Adipose tissue (tissue), 3 donors: Measurements from ENCODE around the gene LTA. TPM values are rescaled to one million over a fixed set of nuclear protein-coding genes. Genes with fewer than 3 reads are reported as not detected.
A peak's percentile ranks its signal among the peaks of the same experiment; 100 is the strongest.

ENCODE experiments used
- H3K27ac ChIP-seq: one replicate; pipeline ENCODE4 v1.5.1; 2013; ENCODE audit warnings: low read depth, low read length
- WGBS, 3 donors: extraction: QIAGEN DNeasy Blood & Tissue Kit; methylation state at CpG; one replicate each; pipeline ENCODE4 v1.1.7; 2013; 5-methylcytosine and 5-hydroxymethylcytosine counted together
- polyA plus RNA-seq, 3 donors: library from polyadenylated mRNA; stranded (reverse); fragments of 200-250 nt; gene quantifications; one replicate each; pipeline ENCODE4 v1.2.3, GENCODE V29; 2013
- donor health status: healthy with polysubstance abuse.
- donor health status: Bipolar disorder and iron deficiency.
- donor health status: healthy.

Gene LTA
- polyA plus RNA-seq, 3 donors, result 0.08 to 0.21 TPM; not detected in 1

DNA sequence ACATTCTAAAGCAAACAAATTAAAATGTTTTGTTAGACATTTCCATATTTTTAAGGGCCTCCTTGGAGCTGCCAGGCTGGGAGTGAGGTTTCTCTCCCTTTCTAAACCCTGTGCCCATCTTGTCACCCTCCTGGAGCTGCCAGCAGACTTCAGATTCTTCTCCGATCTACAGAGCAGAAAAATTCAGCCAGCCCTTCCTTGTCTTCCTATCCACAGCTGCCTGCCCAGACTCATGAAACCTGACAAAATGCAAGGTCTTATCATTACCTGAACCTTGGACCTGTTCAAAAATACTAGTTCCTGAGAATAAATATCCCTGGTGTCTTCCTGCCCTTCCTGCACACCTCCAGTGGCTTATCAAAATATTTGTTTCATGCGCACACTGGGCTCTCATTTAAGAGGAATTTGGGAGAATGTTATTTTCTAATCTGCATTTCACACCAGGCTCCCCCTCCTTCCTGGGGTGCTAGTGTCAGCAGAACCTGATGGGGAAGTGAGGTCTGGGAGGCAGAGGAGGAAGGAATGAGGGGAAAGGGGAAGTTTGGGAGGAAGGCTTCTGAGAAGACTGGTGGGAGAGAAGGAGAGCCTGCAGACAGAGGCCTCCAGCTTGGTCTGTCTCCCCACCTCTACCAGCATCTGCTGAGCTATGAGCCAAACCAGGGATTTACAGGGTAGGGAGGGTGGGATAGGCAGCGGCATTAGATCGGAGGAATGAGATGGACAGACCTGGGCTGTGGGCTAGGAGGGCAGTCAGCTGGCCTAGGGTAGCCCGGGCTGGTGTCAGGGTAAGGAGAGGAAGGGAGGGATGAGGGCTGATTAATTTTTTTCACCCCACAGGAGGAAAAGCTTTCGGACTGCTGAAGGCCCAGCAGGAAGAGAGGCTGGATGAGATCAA lies 42.8 kb downstream of the LTA start, which contains the start of gene AIF1:
Gene AIF1, plus strand, starts transcription at position 551 of the 895 bp plus-strand sequence. Its CDS starts 96 bp downstream, at position 647.
- 37 to 74% (median 47%) methylated on average over 6 of the region's 6 CpGs for WGBS, 3 donors
- no peak within 1 kb of the TSS for H3K27ac ChIP-seq

DNA sequence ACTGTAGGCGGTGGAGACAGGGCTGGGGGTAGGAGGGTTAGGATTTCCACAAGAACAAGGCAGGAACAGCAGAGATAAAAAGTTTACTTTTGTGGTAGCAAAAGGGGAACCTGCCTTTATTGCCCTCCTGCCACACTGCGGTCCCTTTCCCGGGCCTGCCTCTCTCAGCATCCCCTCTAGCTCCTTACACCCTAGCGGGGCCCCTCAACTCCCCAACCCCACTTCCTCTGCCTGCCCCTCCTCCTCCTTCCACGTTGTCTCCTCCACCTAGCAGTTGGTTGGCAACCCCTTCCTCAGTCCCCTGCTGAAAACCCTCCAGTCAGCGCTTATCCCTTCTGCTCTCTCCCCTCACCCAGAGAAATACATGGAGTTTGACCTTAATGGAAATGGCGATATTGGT lies 43.7 kb downstream of the LTA start:
- WGBS, 3 donors, result 36 to 64% (median 45%) methylated on average over 7 of the region's 7 CpGs
- H3K27ac ChIP-seq, result no peak overlapping the region

DNA sequence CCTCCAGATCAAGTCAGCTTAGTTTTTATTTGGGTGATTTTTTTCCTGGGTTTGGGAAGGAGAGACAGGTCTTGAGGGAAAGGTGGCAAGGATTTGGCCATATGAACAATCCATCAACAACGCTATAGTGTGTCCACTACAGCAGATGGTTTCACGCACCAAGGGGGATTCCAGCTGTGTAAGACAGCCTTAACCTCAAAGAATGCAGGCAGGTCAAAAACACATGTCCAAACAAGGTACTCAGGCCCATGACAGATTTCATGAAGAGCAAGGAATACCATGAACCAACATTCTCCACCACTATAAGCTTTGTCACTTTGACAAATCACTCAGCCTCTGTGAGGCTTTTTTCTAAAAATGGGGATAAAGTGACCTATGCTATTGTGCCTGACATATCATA lies 44.9 kb downstream of the LTA start:
- no peak overlapping the region for H3K27ac ChIP-seq
- WGBS, 3 donors, result 77 to 86% (median 80%) methylated on average over 2 of the region's 2 CpGs

DNA sequence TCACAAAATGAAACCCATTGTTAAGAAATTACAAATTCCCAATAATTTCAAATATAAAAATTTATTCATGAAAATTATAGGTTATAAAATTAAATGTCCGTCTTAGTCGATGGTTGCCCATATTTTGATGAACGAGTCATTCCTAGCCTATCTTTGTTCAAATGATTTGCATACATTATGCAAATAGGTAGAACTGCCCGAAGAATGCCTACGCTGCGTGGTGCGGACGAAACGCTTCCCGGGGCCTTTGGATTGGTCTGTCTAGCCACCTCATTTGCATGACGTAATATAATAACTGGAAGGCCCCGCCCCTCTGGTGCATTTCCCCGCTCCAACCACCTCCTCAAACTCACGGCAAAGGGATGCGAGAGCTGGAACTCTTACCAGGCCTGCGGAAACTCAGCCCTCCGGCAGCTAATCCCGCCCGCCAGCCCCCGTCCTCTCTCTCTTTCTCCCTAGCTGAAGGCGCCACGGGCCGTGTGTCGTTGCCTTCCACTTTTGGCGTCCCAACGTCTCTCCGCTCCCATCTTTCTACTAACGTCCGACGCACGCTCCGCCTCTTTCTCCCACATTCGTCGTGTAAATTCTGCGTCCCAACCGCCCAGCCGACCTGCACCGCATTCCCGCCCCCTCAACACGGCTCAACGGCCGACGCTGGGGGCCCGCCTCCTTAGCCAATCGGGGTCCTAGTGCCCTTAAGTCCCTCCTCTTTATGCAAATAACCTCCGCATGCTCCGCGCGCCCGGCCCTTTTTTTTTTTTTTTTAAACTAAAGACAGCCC lies 47.9 kb downstream of the LTA start:
- H3K27ac ChIP-seq, result peak overlapping the region; percentile 75
- WGBS, 3 donors, result 0 to 1% (median 0%) methylated on average over 50 of the region's 50 CpGs

DNA sequence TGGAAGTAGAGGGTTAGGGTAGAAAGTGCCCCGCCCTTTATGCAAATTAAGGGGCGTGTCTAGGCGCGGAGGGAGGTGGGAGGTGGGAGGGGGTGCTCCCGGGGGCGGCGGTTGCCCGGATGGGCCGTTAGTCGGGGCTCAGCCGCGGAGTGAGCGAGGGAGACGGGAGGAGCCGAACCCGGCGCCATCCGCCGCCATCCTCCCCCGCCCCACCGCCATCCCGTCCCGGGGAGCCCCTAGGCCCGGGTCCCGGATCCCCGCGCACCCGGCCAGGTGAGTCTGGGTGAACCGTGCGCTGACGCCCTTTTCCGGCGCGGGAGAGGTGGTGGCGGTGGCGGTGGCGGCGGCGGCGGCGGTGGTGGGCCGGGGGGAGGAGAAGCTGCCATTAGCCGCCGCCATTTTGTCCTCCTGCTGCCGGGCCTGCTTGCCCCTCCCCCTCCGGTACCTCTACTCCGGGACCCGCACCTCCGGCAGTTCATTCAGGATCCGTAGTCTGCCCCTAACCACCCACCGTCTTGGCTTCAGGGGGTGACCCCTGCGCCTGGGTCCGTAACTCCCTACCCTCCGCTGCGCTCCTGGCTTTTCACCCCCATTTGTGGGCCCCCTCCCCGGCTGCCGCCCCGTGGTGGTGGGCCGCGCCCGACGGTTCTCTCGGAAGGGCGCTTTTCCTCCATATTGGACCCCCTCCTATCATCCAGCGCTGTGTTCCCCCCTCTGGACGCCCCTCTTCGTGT lies 48.7 kb downstream of the LTA start, which contains the start of gene PRRC2A:
Gene PRRC2A, plus strand, starts transcription at position 130 of the 734 bp plus-strand sequence. CDS start 2,075 bp downstream, outside the sequence.
- H3K27ac ChIP-seq, result peak within 1 kb of the TSS; percentile 86
- WGBS, 3 donors, result 0 to 1% (median 1%) methylated on average over 43 to 60 of the region's 67 CpGs

DNA sequence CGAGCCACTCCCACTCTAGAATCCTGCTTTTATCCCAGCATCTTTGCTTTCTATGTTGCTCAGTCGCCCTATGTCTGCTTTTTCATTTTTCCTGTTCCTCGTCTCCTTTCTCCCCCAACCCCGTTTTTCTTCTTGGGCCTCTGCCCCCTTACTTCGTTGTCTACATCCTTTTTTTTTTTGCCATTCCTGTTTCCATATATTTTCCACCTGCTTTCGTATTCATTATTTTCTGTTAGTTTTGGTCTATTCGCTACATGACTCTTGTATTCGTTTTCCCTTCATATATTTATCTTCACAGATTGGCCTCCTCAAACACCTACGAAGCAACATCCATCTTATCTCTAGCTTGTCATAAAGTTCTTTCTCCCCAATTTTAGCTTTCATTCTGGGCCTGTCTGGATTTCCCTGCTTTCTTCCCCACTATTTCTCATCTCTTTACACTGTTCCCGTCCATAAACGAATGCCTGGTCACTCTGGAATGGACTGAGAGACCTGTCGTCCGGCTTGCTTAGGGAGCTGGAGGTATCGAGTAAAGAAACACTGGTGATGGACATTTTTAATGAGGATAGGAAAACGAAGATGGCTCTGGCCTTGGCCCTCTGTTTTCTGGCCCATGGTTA lies 49.3 kb downstream of the LTA start:
- H3K27ac ChIP-seq, result peak overlapping the region; percentile 86
- WGBS, 3 donors, result 9 to 15% (median 14%) methylated on average over 15 of the region's 15 CpGs

DNA sequence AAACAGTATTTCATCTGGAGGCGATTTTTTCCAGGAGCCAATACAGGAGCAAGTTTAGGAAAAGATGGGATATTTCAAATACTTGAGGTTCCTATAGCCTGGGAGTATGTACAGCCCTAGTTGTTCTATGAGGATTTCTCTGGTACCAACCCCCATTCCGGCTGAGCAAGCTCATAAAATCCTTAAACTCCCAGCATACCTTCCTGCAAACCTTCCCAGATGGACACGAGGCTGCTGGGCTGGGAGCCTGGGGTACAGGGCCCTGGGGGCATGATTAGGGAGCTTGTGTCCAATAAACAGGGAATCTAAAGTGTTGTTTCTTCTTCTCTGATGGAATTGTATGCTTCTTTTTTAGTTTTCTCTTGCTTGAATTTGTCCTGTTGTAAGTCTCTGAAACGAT lies 49.9 kb downstream of the LTA start:
- 31 to 40% (median 39%) methylated on average over 4 of the region's 4 CpGs for WGBS, 3 donors
- no peak overlapping the region for H3K27ac ChIP-seq

DNA sequence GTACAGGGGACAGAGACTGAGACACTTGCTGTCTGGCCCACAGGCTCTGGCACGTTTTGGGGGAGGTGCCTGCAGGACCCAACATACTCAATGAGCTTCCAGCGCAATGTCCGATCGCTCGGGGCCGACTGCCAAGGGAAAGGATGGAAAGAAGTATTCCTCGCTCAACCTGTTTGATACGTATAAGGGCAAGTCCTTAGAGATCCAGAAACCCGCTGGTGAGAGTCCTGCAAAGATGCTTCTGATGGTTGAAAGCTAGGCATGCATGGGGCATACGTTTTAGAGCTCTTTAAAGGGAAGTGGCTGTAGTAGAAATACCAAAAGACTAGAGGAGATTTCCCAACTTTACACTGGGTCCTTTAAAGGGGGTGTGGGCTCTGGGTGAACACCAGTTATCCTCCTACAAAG lies 50.6 kb downstream of the LTA start:
- no peak overlapping the region for H3K27ac ChIP-seq
- WGBS, 3 donors, result 43 to 57% (median 55%) methylated on average over 10 of the region's 10 CpGs

Other genes starting within 250 kb of the LTA start
- 1,000 to 10,000 TPM in 1 of 3 donors, 100 to 1,000 TPM in 2; 379 to 1,027 (median 723) TPM for gene HLA-B, start 215.1 kb upstream of the LTA start, polyA plus RNA-seq
- 10 to 100 TPM; 12.0 to 14.8 (median 14.3) TPM for gene MICA, start 168.7 kb upstream of the LTA start, polyA plus RNA-seq
- 1 to 10 TPM in 1 of 3 donors, under 1 TPM in 2; 0.53 to 3.3 (median 0.95) TPM for gene MICB, start 74.1 kb upstream of the LTA start, polyA plus RNA-seq
- not detected for gene MCCD1, start 43.3 kb upstream of the LTA start, polyA plus RNA-seq
- gene DDX39B, start 30.3 kb upstream of the LTA start, polyA plus RNA-seq, result 100 to 1,000 TPM; 315 to 359 (median 351) TPM
- gene ATP6V1G2, start 25.7 kb upstream of the LTA start, polyA plus RNA-seq, result 1 to 10 TPM in 1 of 3 donors, under 1 TPM in 2; 0.48 to 1.8 (median 0.81) TPM
- 10 to 100 TPM; 21.5 to 40.3 (median 25.0) TPM for gene NFKBIL1, start 24.7 kb upstream of the LTA start, polyA plus RNA-seq
- gene TNF, start 3.3 kb downstream of the LTA start, polyA plus RNA-seq, result 1 to 10 TPM in 1 of 3 donors, under 1 TPM in 2; 0.16 to 1.1 (median 0.56) TPM
- gene LTB, start 10.1 kb downstream of the LTA start, polyA plus RNA-seq, result 1 to 10 TPM; 1.9 to 6.7 (median 5.3) TPM
- gene LST1, start 14.0 kb downstream of the LTA start, polyA plus RNA-seq, result 10 to 100 TPM in 2 of 3 donors, 1 to 10 TPM in 1; 3.1 to 41.1 (median 32.1) TPM
- gene NCR3, start 20.7 kb downstream of the LTA start, polyA plus RNA-seq, result under 1 TPM in 2 of 3 donors, not detected in 1; 0.14 to 0.39 TPM
- gene AIF1, start 42.9 kb downstream of the LTA start, polyA plus RNA-seq, result 100 to 1,000 TPM in 1 of 3 donors, 10 to 100 TPM in 1, 1 to 10 TPM in 1; 7.9 to 180 (median 63.1) TPM
- 100 to 1,000 TPM in 2 of 3 donors, 10 to 100 TPM in 1; 47.8 to 112 (median 110) TPM for gene PRRC2A, start 48.4 kb downstream of the LTA start, polyA plus RNA-seq
- 100 to 1,000 TPM; 109 to 202 (median 189) TPM for gene BAG6, start 80.4 kb downstream of the LTA start, polyA plus RNA-seq
- gene APOM, start 83.6 kb downstream of the LTA start, polyA plus RNA-seq, result 1 to 10 TPM; 2.0 to 6.5 (median 3.6) TPM
- gene C6orf47, start 88.5 kb downstream of the LTA start, polyA plus RNA-seq, result 10 to 100 TPM in 2 of 3 donors, 1 to 10 TPM in 1; 8.8 to 17.0 (median 14.1) TPM
- gene GPANK1, start 92.7 kb downstream of the LTA start, polyA plus RNA-seq, result 10 to 100 TPM in 2 of 3 donors, 1 to 10 TPM in 1; 9.7 to 16.6 (median 14.0) TPM
- 100 to 1,000 TPM; 103 to 186 (median 172) TPM for gene CSNK2B, start 93.8 kb downstream of the LTA start, polyA plus RNA-seq
- 1 to 10 TPM; 4.2 to 9.8 (median 4.8) TPM for gene LY6G5B, start 97.7 kb downstream of the LTA start, polyA plus RNA-seq
- 1 to 10 TPM; 1.2 to 3.5 (median 2.4) TPM for gene LY6G5C, start 108.8 kb downstream of the LTA start, polyA plus RNA-seq
- 10 to 100 TPM; 28.5 to 39.8 (median 30.5) TPM for gene ABHD16A, start 131.0 kb downstream of the LTA start, polyA plus RNA-seq
- under 1 TPM in 1 of 3 donors, not detected in 2; 0.45 TPM for gene LY6G6F, start 134.6 kb downstream of the LTA start, polyA plus RNA-seq
- gene LY6G6D, start 143.1 kb downstream of the LTA start, polyA plus RNA-seq, result not detected
- under 1 TPM in 1 of 3 donors, not detected in 2; 0.16 TPM for gene LY6G6C, start 149.5 kb downstream of the LTA start, polyA plus RNA-seq
- gene MPIG6B, start 151.1 kb downstream of the LTA start, polyA plus RNA-seq, result under 1 TPM in 2 of 3 donors, not detected in 1; 0.06 to 0.22 TPM
- 100 to 1,000 TPM in 2 of 3 donors, 10 to 100 TPM in 1; 21.9 to 213 (median 122) TPM for gene DDAH2, start 157.0 kb downstream of the LTA start, polyA plus RNA-seq
- gene CLIC1, start 164.2 kb downstream of the LTA start, polyA plus RNA-seq, result 100 to 1,000 TPM; 140 to 335 (median 301) TPM
- gene MSH5, start 167.7 kb downstream of the LTA start, polyA plus RNA-seq, result 1 to 10 TPM; 2.4 to 4.4 (median 3.9) TPM
- 1 to 10 TPM in 1 of 3 donors, under 1 TPM in 1, not detected in 1; 0.51 to 1.4 TPM for gene SAPCD1, start 190.4 kb downstream of the LTA start, polyA plus RNA-seq
- gene VWA7, start 205.0 kb downstream of the LTA start, polyA plus RNA-seq, result 1 to 10 TPM in 1 of 3 donors, under 1 TPM in 1, not detected in 1; 0.61 to 2.1 TPM
- gene VARS1, start 223.5 kb downstream of the LTA start, polyA plus RNA-seq, result 10 to 100 TPM; 24.2 to 38.6 (median 29.1) TPM
- 10 to 100 TPM; 29.7 to 55.0 (median 38.1) TPM for gene LSM2, start 234.7 kb downstream of the LTA start, polyA plus RNA-seq
- gene HSPA1L, start 243.0 kb downstream of the LTA start, polyA plus RNA-seq, result 1 to 10 TPM in 1 of 3 donors, under 1 TPM in 2; 0.59 to 1.0 (median 0.80) TPM
- gene HSPA1A, start 243.3 kb downstream of the LTA start, polyA plus RNA-seq, result 100 to 1,000 TPM in 1 of 3 donors, 10 to 100 TPM in 2; 32.5 to 514 (median 76.3) TPM